Mucosa of stomach (tissue), 1 donor: ENCODE measurements around the gene ZSCAN21.

ENCODE experiments used
- H3K27me3 ChIP-seq: one replicate; pipeline ENCODE4 v1.7.0; 2013; ENCODE audit warnings: mild to moderate bottlenecking, low read length; ENCODE audit not compliant: control insufficient read depth, insufficient read depth
- H3K36me3 ChIP-seq: one replicate; pipeline ENCODE4 v1.7.0; 2013; ENCODE audit warnings: low read length; ENCODE audit not compliant: control insufficient read depth, insufficient read depth
- H3K4me1 ChIP-seq: one replicate; pipeline ENCODE4 v1.7.0; 2013; ENCODE audit warnings: mild to moderate bottlenecking, low read length; ENCODE audit not compliant: control insufficient read depth, insufficient read depth
- H3K4me3 ChIP-seq: one replicate; pipeline ENCODE4 v1.7.0; 2013; ENCODE audit warnings: low read length
- H3K9ac ChIP-seq: one replicate; pipeline ENCODE4 v1.7.0; 2013; ENCODE audit warnings: mild to moderate bottlenecking, low read length, moderate library complexity
- H3K9me3 ChIP-seq: one replicate; pipeline ENCODE4 v1.7.0; 2013; ENCODE audit warnings: mild to moderate bottlenecking, low read length, moderate library complexity; ENCODE audit not compliant: control insufficient read depth
- donor health status: Pancreatic carcinoma.

ZSCAN21 gene

DNA sequence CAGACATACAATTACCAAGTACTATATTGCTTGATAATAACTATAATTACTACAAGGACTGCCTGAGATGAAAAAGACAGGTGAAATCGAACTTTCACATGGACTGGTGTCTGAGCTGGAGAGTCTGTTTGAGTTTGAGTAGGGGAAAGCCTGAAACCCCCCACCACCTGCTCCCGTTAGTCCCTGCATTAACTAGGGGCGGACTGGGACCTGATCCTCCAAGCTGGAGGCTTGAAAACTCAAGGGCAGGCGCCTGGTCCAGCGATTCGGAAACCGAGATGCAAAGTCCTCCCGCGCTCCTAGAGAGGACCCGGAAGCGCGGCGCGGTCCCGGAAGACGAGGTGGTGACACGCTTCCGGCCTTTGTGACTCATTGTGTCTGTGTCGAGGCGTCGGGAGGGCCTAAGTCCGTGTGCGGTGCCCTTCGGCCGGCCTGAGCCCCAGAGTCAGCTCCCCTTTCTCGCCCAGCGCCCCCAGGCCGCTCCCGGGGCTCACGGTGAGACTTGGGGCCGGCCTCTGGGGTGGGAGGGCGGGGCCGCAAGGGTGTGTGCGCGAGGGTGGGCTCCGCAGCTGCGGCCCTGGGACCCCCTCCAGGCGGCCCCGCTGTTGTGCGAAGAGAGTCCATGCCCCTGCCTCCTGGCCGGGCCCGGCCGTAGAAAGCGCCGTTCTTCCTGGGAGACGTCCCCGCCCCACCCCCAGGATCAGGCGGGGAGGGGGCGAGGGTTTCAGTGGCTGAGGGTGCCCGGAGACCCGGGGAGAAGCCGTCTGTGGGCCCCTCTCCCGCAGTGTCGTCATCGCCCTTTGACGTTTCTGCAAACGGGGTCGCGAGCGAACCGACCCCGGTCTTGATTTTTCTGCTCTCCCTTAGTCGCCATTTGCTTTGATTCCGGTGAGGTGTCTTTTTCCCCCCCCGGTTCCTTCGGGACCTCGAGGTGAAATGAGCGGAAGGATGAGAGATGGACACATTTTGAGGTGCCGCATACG, 34.1 kb upstream of the ZSCAN21 start, which contains the start of gene ZKSCAN1:
ZKSCAN1 (plus strand) TSS at position 365 of the 983 bp plus-strand sequence. CDS start 7,911 bp downstream, outside the sequence.
- peak within 1 kb of the TSS; percentile 94 for H3K4me3 ChIP-seq
- peak within 1 kb of the TSS; percentile 99 for H3K9ac ChIP-seq
- no peaks in the 10 kb centered on the region for H3K9me3 ChIP-seq
- no peaks in the 10 kb centered on the region for H3K27me3 ChIP-seq
- peaks cover 8% of the 10 kb centered on the region for H3K36me3 ChIP-seq
- H3K4me1 ChIP-seq = peaks cover 58% of the 10 kb centered on the region

GRCh38 chr7:100016215-100016901, 33.2 kb upstream of the ZSCAN21 start:
- no peaks in the 10 kb centered on the region for H3K27me3 ChIP-seq
- H3K9ac ChIP-seq = peak overlapping the region; percentile 99
- H3K4me3 ChIP-seq = peak overlapping the region; percentile 94
- peaks cover 8% of the 10 kb centered on the region for H3K36me3 ChIP-seq
- no peaks in the 10 kb centered on the region for H3K9me3 ChIP-seq
- H3K4me1 ChIP-seq = peaks cover 64% of the 10 kb centered on the region

DNA sequence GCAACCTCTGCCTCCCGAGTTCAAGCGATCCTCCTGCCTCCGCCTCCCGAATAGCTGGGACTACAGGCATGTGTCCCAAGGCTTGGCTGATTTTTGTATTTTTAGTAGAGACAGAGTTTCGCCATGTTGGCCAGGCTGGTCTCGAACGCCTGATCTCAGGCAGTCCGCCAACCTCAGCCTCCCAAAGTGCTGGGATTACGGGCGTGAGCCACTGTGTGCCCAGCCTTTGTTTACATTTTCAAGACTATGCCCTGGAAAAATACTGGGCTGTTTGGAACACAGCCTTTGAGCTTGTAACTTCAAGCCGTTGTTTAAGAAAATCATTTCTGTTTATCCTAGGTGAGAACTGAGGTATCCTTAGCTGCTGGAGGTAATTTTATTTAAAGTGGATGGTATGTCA, 32.3 kb upstream of the ZSCAN21 start:
- H3K9me3 ChIP-seq = no peaks in the 10 kb centered on the region
- peak overlapping the region; percentile 99 for H3K9ac ChIP-seq
- peaks cover 66% of the 10 kb centered on the region for H3K4me1 ChIP-seq
- no peaks in the 10 kb centered on the region for H3K27me3 ChIP-seq
- no peak overlapping the region for H3K4me3 ChIP-seq
- H3K36me3 ChIP-seq = peaks cover 8% of the 10 kb centered on the region

- peaks cover 67% of the 10 kb centered on the region for H3K4me1 ChIP-seq
- H3K36me3 ChIP-seq = peaks cover 8% of the 10 kb centered on the region
- H3K27me3 ChIP-seq = no peaks in the 10 kb centered on the region
- peak overlapping the region; percentile 99 for H3K9ac ChIP-seq
- no peak overlapping the region for H3K4me3 ChIP-seq
- no peaks in the 10 kb centered on the region for H3K9me3 ChIP-seq
Measured at GRCh38 chr7:100017875-100018274, 31.7 kb upstream of the ZSCAN21 start.

- Histone ChIP-seq H3K4me3 (no peak overlapping the region), H3K36me3 (peaks cover 17% of the 10 kb centered on the region), H3K4me1 (peaks cover 75% of the 10 kb centered on the region), H3K9ac (peak overlapping the region; percentile 33), H3K9me3 (no peaks in the 10 kb centered on the region), H3K27me3 (no peaks in the 10 kb centered on the region)
Measured at GRCh38 chr7:100019908-100020307, 29.7 kb upstream of the ZSCAN21 start.

GRCh38 chr7:100021297-100021696, 28.3 kb upstream of the ZSCAN21 start:
- Histone ChIP-seq H3K4me3 (no peak overlapping the region), H3K4me1 (peaks cover 70% of the 10 kb centered on the region), H3K9me3 (no peaks in the 10 kb centered on the region), H3K27me3 (no peaks in the 10 kb centered on the region), H3K9ac (peak overlapping the region; percentile 7), H3K36me3 (peaks cover 12% of the 10 kb centered on the region)

- peaks cover 63% of the 10 kb centered on the region for H3K4me1 ChIP-seq
- H3K9ac ChIP-seq = peak overlapping the region; percentile 28
- H3K36me3 ChIP-seq = peaks cover 9% of the 10 kb centered on the region
- no peak overlapping the region for H3K4me3 ChIP-seq
- H3K27me3 ChIP-seq = no peaks in the 10 kb centered on the region
- H3K9me3 ChIP-seq = no peaks in the 10 kb centered on the region
Measured at GRCh38 chr7:100022621-100023020, 27.0 kb upstream of the ZSCAN21 start.

DNA sequence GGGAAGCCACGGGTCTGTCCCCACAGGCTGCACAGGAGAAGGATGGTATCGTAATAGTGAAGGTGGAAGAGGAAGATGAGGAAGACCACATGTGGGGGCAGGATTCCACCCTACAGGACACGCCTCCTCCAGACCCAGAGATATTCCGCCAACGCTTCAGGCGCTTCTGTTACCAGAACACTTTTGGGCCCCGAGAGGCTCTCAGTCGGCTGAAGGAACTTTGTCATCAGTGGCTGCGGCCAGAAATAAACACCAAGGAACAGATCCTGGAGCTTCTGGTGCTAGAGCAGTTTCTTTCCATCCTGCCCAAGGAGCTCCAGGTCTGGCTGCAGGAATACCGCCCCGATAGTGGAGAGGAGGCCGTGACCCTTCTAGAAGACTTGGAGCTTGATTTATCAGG, 26.0 kb upstream of the ZSCAN21 start:
- H3K27me3 ChIP-seq = no peaks in the 10 kb centered on the region
- peaks cover 9% of the 10 kb centered on the region for H3K36me3 ChIP-seq
- H3K9ac ChIP-seq = peak overlapping the region; percentile 28
- peaks cover 54% of the 10 kb centered on the region for H3K4me1 ChIP-seq
- no peaks in the 10 kb centered on the region for H3K9me3 ChIP-seq
- no peak overlapping the region for H3K4me3 ChIP-seq

GRCh38 chr7:100024020-100024619, 25.5 kb upstream of the ZSCAN21 start:
- no peaks in the 10 kb centered on the region for H3K9me3 ChIP-seq
- H3K9ac ChIP-seq = peak overlapping the region; percentile 28
- peaks cover 48% of the 10 kb centered on the region for H3K4me1 ChIP-seq
- H3K4me3 ChIP-seq = no peak overlapping the region
- peaks cover 9% of the 10 kb centered on the region for H3K36me3 ChIP-seq
- H3K27me3 ChIP-seq = no peaks in the 10 kb centered on the region

- H3K4me1 ChIP-seq = peaks cover 19% of the 10 kb centered on the region
- H3K4me3 ChIP-seq = no peak overlapping the region
- no peaks in the 10 kb centered on the region for H3K9me3 ChIP-seq
- no peak overlapping the region for H3K9ac ChIP-seq
- peaks cover 14% of the 10 kb centered on the region for H3K36me3 ChIP-seq
- no peaks in the 10 kb centered on the region for H3K27me3 ChIP-seq
Measured at GRCh38 chr7:100027197-100027596, 22.4 kb upstream of the ZSCAN21 start.

DNA sequence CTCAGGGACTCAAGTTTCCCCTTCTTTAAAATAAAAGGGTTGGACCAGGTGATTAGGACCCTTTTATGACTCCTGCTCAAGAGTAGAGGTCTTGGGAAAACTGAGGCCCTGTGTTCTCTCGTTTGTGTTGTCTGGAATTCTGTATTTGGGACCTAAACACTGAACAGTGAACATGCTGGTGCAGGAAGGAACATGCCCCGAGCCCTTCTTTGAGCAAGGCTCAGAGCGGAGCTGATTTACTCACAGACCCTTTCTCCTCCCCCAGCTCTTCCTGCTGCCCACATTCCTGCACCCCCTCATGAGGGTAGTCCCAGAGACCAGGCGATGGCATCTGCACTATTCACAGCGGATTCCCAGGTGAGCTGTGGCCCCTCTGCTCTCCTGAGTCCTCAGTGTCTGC, 20.0 kb upstream of the ZSCAN21 start:
- H3K4me3 ChIP-seq = no peak overlapping the region
- peaks cover 20% of the 10 kb centered on the region for H3K36me3 ChIP-seq
- no peaks in the 10 kb centered on the region for H3K27me3 ChIP-seq
- no peak overlapping the region for H3K9ac ChIP-seq
- H3K9me3 ChIP-seq = no peaks in the 10 kb centered on the region
- no peaks in the 10 kb centered on the region for H3K4me1 ChIP-seq

DNA sequence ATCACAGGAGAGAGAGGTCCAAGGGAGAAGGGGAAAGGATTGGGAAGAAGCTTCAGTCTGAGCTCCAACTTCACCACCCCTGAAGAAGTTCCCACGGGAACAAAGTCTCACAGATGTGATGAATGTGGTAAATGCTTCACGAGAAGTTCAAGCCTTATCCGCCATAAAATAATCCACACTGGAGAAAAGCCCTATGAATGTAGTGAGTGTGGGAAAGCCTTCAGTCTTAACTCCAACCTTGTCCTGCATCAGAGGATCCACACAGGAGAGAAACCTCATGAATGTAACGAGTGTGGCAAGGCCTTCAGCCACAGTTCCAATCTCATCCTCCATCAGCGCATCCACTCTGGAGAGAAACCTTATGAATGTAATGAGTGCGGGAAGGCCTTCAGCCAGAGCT, 16.0 kb upstream of the ZSCAN21 start:
- Histone ChIP-seq H3K9ac (no peak overlapping the region), H3K4me1 (peaks cover 21% of the 10 kb centered on the region), H3K36me3 (peaks cover 29% of the 10 kb centered on the region), H3K27me3 (no peaks in the 10 kb centered on the region), H3K4me3 (no peak overlapping the region), H3K9me3 (no peaks in the 10 kb centered on the region)
